Body of pancreas (tissue), 4 donors: ENCODE data around the gene POGLUT3. TPM values are rescaled to one million over a fixed set of nuclear protein-coding genes. Genes with fewer than 3 reads are reported as not detected.

Source experiments
- ATAC-seq: fragments of 150-250 bp; one replicate; pipeline ENCODE4 v1.9.1; 2016
- DNase-seq, 4 donors: peaks; one replicate each; pipeline ENCODE4 v3.0.0-alpha.2; 2019
- H3K27ac ChIP-seq, 4 donors: fragments of 200-600 bp; sonication (generic); 1 replicate in 3 of 4; 2 replicates in 1 of 4; pipeline versions ENCODE4 v1.5.1 to v1.6.1; 2016 to 2019; ENCODE audit warnings: mild to moderate bottlenecking in 1 of 4, mixed read lengths in 1 of 4, moderate library complexity in 1 of 4
- H3K27me3 ChIP-seq, 2 donors: fragments of 200-600 bp; sonication (generic); one replicate each; pipeline ENCODE4 v1.6.0; 2016; ENCODE audit warnings: mild to moderate bottlenecking in 1 of 2
- H3K36me3 ChIP-seq, 2 donors: fragments of 200-600 bp; sonication (generic); replicated peaks in 1 of 2; 2 replicates each; pipeline ENCODE4 v1.5.1; 2016; ENCODE audit warnings: low read depth in 2 of 2; ENCODE audit not compliant: insufficient read depth in 1 of 2
- H3K4me1 ChIP-seq: fragments of 200-600 bp; sonication (generic); one replicate; pipeline ENCODE4 v1.6.0; 2016
- H3K4me3 ChIP-seq, 2 donors: fragments of 200-600 bp; sonication (generic); 1 replicate in 1 of 2; 2 replicates in 1 of 2; pipeline ENCODE4 v1.5.1; 2016 to 2019
- H3K9me3 ChIP-seq, 3 donors: fragments of 200-600 bp; sonication (generic); 1 replicate in 2 of 3; 2 replicates in 1 of 3; pipeline ENCODE4 v1.5.1; 2016
- CTCF ChIP-seq, 7 experiments: fragments of 450-650 bp in 4 of 7; fragments of 200-600 bp in 3 of 7; sonication (generic) in 3 of 7; IDR thresholded peaks; one replicate each; pipeline ENCODE4 v1.5.1; 2016 to 2019; ENCODE audit warnings: antibody characterized with exemption in 7 of 7
- POLR2A ChIP-seq, 3 donors: fragments of 450-650 bp; IDR thresholded peaks; one replicate each; pipeline ENCODE4 v1.6.1; 2016; ENCODE audit warnings: antibody characterized with exemption in 3 of 3, mild to moderate bottlenecking in 2 of 3
- WGBS, 2 donors: methylation state at CpG; one replicate each; pipeline ENCODE4 v1.1.5; 2017; 5-methylcytosine and 5-hydroxymethylcytosine counted together
- intact Hi-C: fragments of 100-400 bp; cut with DNase I; formaldehyde crosslinking; loops from one replicate; pipeline ENCODE4 v1.15.1; 2023
- total RNA-seq, 2 donors: library from RNA; depleted of rRNA; stranded (reverse); fragments of >200 nt; gene quantifications; one replicate each; pipeline ENCODE4 v1.1.0, GENCODE V29; 2016

Gene POGLUT3
- total RNA-seq, 2 donors from 2014 or later = 9.6 to 9.9 TPM

GRCh38 chr11:108498816-108499408 is 728 bp upstream of the POGLUT3 start:
- Histone ChIP-seq H3K27me3 (no peaks in the 10 kb centered on the region), H3K4me1 (peaks cover 22% of the 10 kb centered on the region), H3K36me3 (no peaks in the 10 kb centered on the region), H3K27ac (peak overlapping the region in 3 of 4 donors; percentile 95 to 97 (median 97)), H3K9me3 (no peaks in the 10 kb centered on the region), H3K4me3 (peak overlapping the region in 1 of 2 donors; percentile 30)
- peak in 1 of 4 donors; percentile 20 for DNase-seq
- intact Hi-C loops = no loop called here
- WGBS, 2 donors = 63 to 72% methylated on average over 29 of the region's 29 CpGs
- TF ChIP-seq CTCF (IDR thresholded peaks at IDR 0.05) (no peak), POLR2A (IDR thresholded peaks at IDR 0.05) (no peak)
- no peak for ATAC-seq

GRCh38 chr11:108497317-108498045 is 703 bp downstream of the POGLUT3 start:
- WGBS, 2 donors = 0 to 2% methylated on average over 19 to 30 of the region's 30 CpGs
- TF ChIP-seq POLR2A (IDR thresholded peaks at IDR 0.05) (peak; percentile 53 to 93 (median 90)), CTCF (IDR thresholded peaks at IDR 0.05) (no peak)
- intact Hi-C loops = no loop called here

GRCh38 chr11:108496643-108497256 is 1.4 kb downstream of the POGLUT3 start:
- peaks cover 22% of the 10 kb centered on the region for H3K4me1 ChIP-seq
- H3K36me3 ChIP-seq = no peaks in the 10 kb centered on the region
- H3K4me3 ChIP-seq = no peak overlapping the region
- intact Hi-C loops = no loop called here
- H3K27me3 ChIP-seq = no peaks in the 10 kb centered on the region
- ATAC-seq = no peak
- 70 to 79% methylated on average over 7 of the region's 7 CpGs for WGBS, 2 donors
- DNase-seq = no peak
- peak overlapping the region; percentile 95 to 98 (median 97) for H3K27ac ChIP-seq
- no peak for TF ChIP-seq CTCF (IDR thresholded peaks at IDR 0.05)
- TF ChIP-seq POLR2A (IDR thresholded peaks at IDR 0.05) = no peak
- no peaks in the 10 kb centered on the region for H3K9me3 ChIP-seq

More at GRCh38 chr11:108497317-108498045, 703 bp downstream of the POGLUT3 start:
- H3K27me3 ChIP-seq = no peaks in the 10 kb centered on the region
- peak overlapping the region; percentile 24 to 30 for H3K4me3 ChIP-seq
- ATAC-seq (peak; percentile 93), DNase-seq (peak; percentile 83 to 93 (median 88))
- H3K9me3 ChIP-seq = no peaks in the 10 kb centered on the region
- peak overlapping the region; percentile 95 to 98 (median 97) for H3K27ac ChIP-seq
- H3K36me3 ChIP-seq = no peaks in the 10 kb centered on the region
- peaks cover 22% of the 10 kb centered on the region for H3K4me1 ChIP-seq

- peak overlapping the region in 1 of 4 donors; percentile 34 for H3K27ac ChIP-seq
- 67 to 87% methylated on average over 2 to 3 of the region's 3 CpGs for WGBS, 2 donors
- no peaks in the 10 kb centered on the region for H3K36me3 ChIP-seq
- no peak for ATAC-seq
- H3K9me3 ChIP-seq = no peaks in the 10 kb centered on the region
- DNase-seq = no peak
- no peak for TF ChIP-seq CTCF (IDR thresholded peaks at IDR 0.05)
- no peak for TF ChIP-seq POLR2A (IDR thresholded peaks at IDR 0.05)
- peaks cover 22% of the 10 kb centered on the region for H3K4me1 ChIP-seq
- intact Hi-C loops = no loop called here
- no peaks in the 10 kb centered on the region for H3K27me3 ChIP-seq
- H3K4me3 ChIP-seq = no peak overlapping the region
These were observed 2.9 kb downstream of the POGLUT3 start for GRCh38 chr11:108495326-108495725.
